ENCODE data around the gene TSSK3. TPM values are rescaled to one million over a fixed set of nuclear protein-coding genes. Genes with fewer than 3 reads are reported as not detected.

The TSSK3 gene
- total and polyA plus RNA-seq, 9 of the 15 experiments (the other 6 are each of a cell fraction or from before 2014, with no cell fraction given): 0.27 to 2.8 (median 1.9) TPM

- no peak for TF ChIP-seq NONO (IDR thresholded peaks at IDR 0.05; ENCODE audit: low read depth in 2 of 2, low read length in 1 of 2)
- TF ChIP-seq KAT2B (IDR thresholded peaks at IDR 0.05; ENCODE audit: low read depth, low read length): no peak
- TF ChIP-seq DPF2 (IDR thresholded peaks at IDR 0.05): 0 out of 2 replicates have a peak, but pooled peaks have one; percentile 16
- no peak for TF ChIP-seq PKNOX1 (IDR thresholded peaks at IDR 0.05)
- no peak for TF ChIP-seq ESRRB (CRISPR knock-in tag; IDR thresholded peaks at IDR 0.05; ENCODE audit: borderline replicate concordance)
- no peak for TF ChIP-seq RBM14 (IDR thresholded peaks at IDR 0.05; ENCODE audit: borderline replicate concordance, insufficient read depth, low read depth, low read length)
- TF ChIP-seq NR2C2 (CRISPR knock-in tag; IDR thresholded peaks at IDR 0.05): no peak
- TF ChIP-seq NR2C2 (tag; IDR thresholded peaks at IDR 0.05): no peak
- TF ChIP-seq TEAD4 (IDR thresholded peaks at IDR 0.05; ENCODE audit: low read length): peak; percentile 42
- no peak for TF ChIP-seq TEAD4 (CRISPR knock-in tag; IDR thresholded peaks at IDR 0.05; ENCODE audit: borderline replicate concordance)
- no peak for TF ChIP-seq SIN3B (IDR thresholded peaks at IDR 0.05; ENCODE audit: low read depth)
- no peak for TF ChIP-seq ZNF212 (CRISPR knock-in tag; IDR thresholded peaks at IDR 0.05)
- peak; percentile 28; the same call in 1 of the 2 replicates for TF ChIP-seq CBFA2T3 (IDR thresholded peaks at IDR 0.05)
- peak; percentile 21; the same call in 1 of the 2 replicates for TF ChIP-seq CBFA2T2 (conservative IDR thresholded peaks at IDR 0.05)
- TF ChIP-seq CEBPB (tag; IDR thresholded peaks at IDR 0.05): peak; percentile 42; the same call in 1 of the 2 replicates
Measured at GRCh38 chr1:32392325-32392724, 30.0 kb downstream of the TSSK3 start (continued).
